A549 (cell line): ENCODE data around the gene YTHDC2. TPM values are rescaled to one million over a fixed set of nuclear protein-coding genes. Genes with fewer than 3 reads are reported as not detected.
A peak's percentile ranks its signal among the peaks of the same experiment; 100 is the strongest.

Experiments used
- ATAC-seq, 2 experiments: fragments of 200-7000 bp in 1 of 2; fragments of >200 bp in 1 of 2; cut with Nextera tagmentation in 1 of 2; cut with Tn5 transposase in 1 of 2; 3 replicates each; pipeline versions ENCODE4 v1.8.0 to v1.9.1; 2018 to 2020; ENCODE audit warnings: mild to moderate bottlenecking in 1 of 2, moderate library complexity in 1 of 2
- CTCF ChIA-PET: fragments of 300-600 bp; sonication (Branson Sonifier 250); formaldehyde crosslinking; extraction: SDS; loops from one replicate; lab custom pipeline; 2021; ENCODE audit warnings: antibody characterized with exemption, inconsistent platforms; lab: Yijun Ruan, JAX
- POLR2A ChIA-PET: fragments of 350-600 bp; formaldehyde crosslinking; extraction: SDS; loops from one replicate; lab custom pipeline; 2021; ENCODE audit warnings: antibody characterized with exemption, inconsistent platforms; lab: Yijun Ruan, JAX
- DNase-seq, 2 experiments: peaks; one replicate each; pipeline versions ENCODE4 v3.0.0 to v3.0.0-alpha.2; 2011 to 2016; ENCODE audit warnings: low read depth in 1 of 2, low spot score in 1 of 2
- FAIRE-seq: peaks from 2 replicates; lab custom pipeline; 2011; peaks lifted over from hg19 to GRCh38; lab: Jason Lieb, UNC
- H3K27ac ChIP-seq, 2 experiments: fragments of >200 bp; sonication (Bioruptor Twin); formaldehyde crosslinking; 3 replicates each; pipeline ENCODE4 v1.5.1; 2016 to 2017
- H3K4me1 ChIP-seq: fragments of >200 bp; sonication (Bioruptor Twin); formaldehyde crosslinking; 3 replicates; pipeline ENCODE4 v1.6.1; 2016
- H3K4me2 ChIP-seq: fragments of >200 bp; sonication (Bioruptor Twin); formaldehyde crosslinking; 3 replicates; pipeline ENCODE4 v1.6.1; 2016
- H3K4me3 ChIP-seq: fragments of >200 bp; sonication (Bioruptor Twin); formaldehyde crosslinking; 3 replicates; pipeline ENCODE4 v1.5.1; 2016
- H3K9me3 ChIP-seq: fragments of >200 bp; sonication (Bioruptor Twin); formaldehyde crosslinking; 3 replicates; pipeline ENCODE4 v1.6.1; 2016
- BHLHE40 ChIP-seq: IDR thresholded peaks from 2 replicates; pipeline ENCODE4 v1.6.1; 2012; ENCODE audit warnings: low read depth, low read length, inconsistent platforms
- CBX2 ChIP-seq: fragments of 200-600 bp; sonication (generic); IDR thresholded peaks from 2 replicates; pipeline ENCODE4 v1.6.1; 2016; ENCODE audit warnings: low read depth, mild to moderate bottlenecking, borderline replicate concordance
- CBX8 ChIP-seq: fragments of 200-600 bp; sonication (generic); IDR thresholded peaks from 2 replicates; pipeline ENCODE4 v1.6.1; 2016
- CHD2 ChIP-seq: fragments of 150-350 bp; IDR thresholded peaks from 2 replicates; pipeline ENCODE4 v1.6.1; 2014; ENCODE audit warnings: low read length; ENCODE audit not compliant: partially characterized antibody
- CHD4 ChIP-seq: fragments of 200-600 bp; sonication (generic); IDR thresholded peaks from 2 replicates; pipeline ENCODE4 v1.6.1; 2016; ENCODE audit warnings: antibody characterized with exemption, mild to moderate bottlenecking, borderline replicate concordance
- ESRRA ChIP-seq: fragments of 150-350 bp; IDR thresholded peaks from 2 replicates; pipeline ENCODE4 v1.6.1; 2014; ENCODE audit warnings: mild to moderate bottlenecking, low read length, borderline replicate concordance
- HEYL ChIP-seq: fragments of 250-450 bp; sonication (Bioruptor Pico); IDR thresholded peaks from 2 replicates; pipeline ENCODE4 v1.8.0; 2021; ENCODE audit warnings: mild to moderate bottlenecking, moderate library complexity
- JUNB ChIP-seq: fragments of >200 bp; sonication (Bioruptor Twin); formaldehyde crosslinking; IDR thresholded peaks from 2 replicates; pipeline ENCODE4 v1.6.1; 2016
- MAFK ChIP-seq: fragments of 450-650 bp; IDR thresholded peaks from 2 replicates; pipeline ENCODE4 v1.6.1; 2014; ENCODE audit not compliant: partially characterized antibody
- NR3C1 ChIP-seq: fragments of >200 bp; sonication (Bioruptor Twin); formaldehyde crosslinking; IDR thresholded peaks from 3 replicates; pipeline ENCODE4 v1.6.1; 2017
- POLR2A ChIP-seq: IDR thresholded peaks from 2 replicates; pipeline ENCODE4 v1.6.1; 2012; ENCODE audit warnings: mild to moderate bottlenecking, low read length
- RAD21 ChIP-seq, 2 experiments: fragments of >200 bp in 1 of 2; sonication (Bioruptor Twin) in 1 of 2; formaldehyde crosslinking in 1 of 2; IDR thresholded peaks in 1 of 2; conservative IDR thresholded peaks in 1 of 2; 2 replicates in 1 of 2; 3 replicates in 1 of 2; pipeline ENCODE4 v1.6.1; 2012 to 2018; ENCODE audit warnings: inconsistent platforms in 1 of 2
- RARB ChIP-seq: fragments of 250-450 bp; sonication (Bioruptor Pico); IDR thresholded peaks from 2 replicates; pipeline ENCODE4 v1.8.0; 2021; ENCODE audit warnings: mild to moderate bottlenecking, moderate library complexity
- RCOR1 ChIP-seq: fragments of 150-350 bp; IDR thresholded peaks from 2 replicates; pipeline ENCODE4 v1.6.1; 2014; ENCODE audit warnings: antibody characterized with exemption, low read length, low read depth
- RFX5 ChIP-seq: fragments of 450-650 bp; IDR thresholded peaks from 2 replicates; pipeline ENCODE4 v1.7.1; 2014; ENCODE audit warnings: antibody characterized with exemption, mild to moderate bottlenecking, moderate library complexity
- RNF2 ChIP-seq: fragments of 200-600 bp; sonication (generic); IDR thresholded peaks from 2 replicates; pipeline ENCODE4 v1.6.1; 2016; ENCODE audit warnings: low read depth, mild to moderate bottlenecking, antibody characterized with exemption, moderate library complexity, borderline replicate concordance
- SMC3 ChIP-seq: fragments of >200 bp; sonication (Bioruptor Twin); formaldehyde crosslinking; IDR thresholded peaks from 3 replicates; pipeline ENCODE4 v1.6.1; 2018; ENCODE audit warnings: inconsistent platforms
- SREBF2 ChIP-seq: fragments of 450-650 bp; IDR thresholded peaks from 2 replicates; pipeline ENCODE4 v1.6.1; 2014; ENCODE audit warnings: mild to moderate bottlenecking, moderate library complexity
- ZC3H11A ChIP-seq: fragments of 450-650 bp; IDR thresholded peaks from 2 replicates; pipeline ENCODE4 v1.6.1; 2014; ENCODE audit warnings: antibody characterized with exemption, mild to moderate bottlenecking
- ZNF302 ChIP-seq: fragments of 250-450 bp; sonication (Bioruptor Pico); IDR thresholded peaks from 2 replicates; pipeline ENCODE4 v1.9.0; 2021; ENCODE audit warnings: inconsistent platforms, mild to moderate bottlenecking, moderate library complexity
- WGBS: methylation state at CpG from one replicate; pipeline ENCODE4 v1.1.6; 2017; ENCODE audit errors: missing lambda C conversion rate; 5-methylcytosine and 5-hydroxymethylcytosine counted together
- polyA plus RNA-seq, 4 experiments: library from polyadenylated mRNA; depleted of rRNA in 3 of 4; stranded (reverse); fragments of >200 nt; fragmentation: RNase III in 1 of 4; extraction: RNeasy Plus Mini Kit Qiagen cat#74134 plus additional on column Dnase treatment in 1 of 4; gene quantifications; 2 replicates in 3 of 4; 3 replicates in 1 of 4; pipeline ENCODE4 v1.2.3, GENCODE V29; 2011 to 2017
- TF ChIP-seq, protein P1 (sequence below): IDR thresholded peaks from 2 replicates; pipeline ENCODE4 v1.6.1; 2012; ENCODE audit warnings: low read depth, borderline replicate concordance
- TF ChIP-seq, protein P2 (sequence below): fragments of 450-650 bp; IDR thresholded peaks from 2 replicates; pipeline ENCODE4 v1.6.1; 2014; ENCODE audit warnings: antibody characterized with exemption
- TF ChIP-seq, protein P3 (sequence below): fragments of 150-350 bp; IDR thresholded peaks from 2 replicates; pipeline ENCODE4 v1.6.1; 2014; ENCODE audit warnings: low read depth, mild to moderate bottlenecking, low read length
- TF ChIP-seq, protein P4 (sequence below): fragments of >200 bp; sonication (Bioruptor Twin); formaldehyde crosslinking; IDR thresholded peaks from 3 replicates; pipeline ENCODE4 v1.5.1; 2016
- TF ChIP-seq, protein P5 (sequence below): fragments of 250-450 bp; sonication (Bioruptor Pico); IDR thresholded peaks from 2 replicates; pipeline ENCODE4 v1.5.0; 2021; ENCODE audit warnings: mild to moderate bottlenecking, moderate library complexity, borderline replicate concordance

Gene YTHDC2
- polyA plus RNA-seq, 2 of the 4 experiments (the other 2 are of a cell fraction): 16.4 to 19.0 TPM

DNA sequence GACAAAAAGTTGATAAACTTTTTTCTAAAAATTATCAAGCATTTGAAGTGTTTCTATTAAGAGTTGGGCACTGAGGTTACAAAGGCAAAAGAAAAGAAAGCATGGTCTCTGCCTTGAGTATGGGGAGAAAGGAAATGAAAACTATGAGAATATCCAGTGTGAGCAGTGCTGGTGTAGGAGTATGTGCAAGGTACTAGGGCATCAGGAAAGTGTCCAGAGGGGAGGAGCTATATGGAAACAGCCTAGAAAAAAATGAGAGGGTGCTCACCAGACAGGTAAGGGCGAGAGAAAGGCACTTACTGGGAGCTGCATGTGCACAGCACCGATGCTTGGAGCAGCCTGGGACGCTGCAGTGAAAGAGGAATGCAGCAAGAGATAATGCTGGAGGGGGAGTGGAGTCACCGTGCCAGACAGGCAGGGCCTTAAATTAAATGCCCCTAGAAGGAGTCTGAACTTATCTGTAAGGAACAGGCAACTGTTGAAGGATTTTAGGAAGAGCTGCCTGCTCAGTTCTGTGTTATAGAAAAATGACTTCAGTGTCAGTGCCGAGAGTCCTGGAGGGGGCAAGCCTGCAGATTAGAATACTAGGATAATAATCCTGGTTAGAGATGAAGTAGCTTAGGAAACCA is 39.3 kb upstream of the YTHDC2 start:
- Histone ChIP-seq H3K27ac (no peak overlapping the region), H3K4me1 (no peaks in the 10 kb centered on the region), H3K4me2 (no peak overlapping the region), H3K9me3 (no peaks in the 10 kb centered on the region), H3K4me3 (no peak overlapping the region)
- ATAC-seq (peak in 1 of 2 experiments; percentile 36; a peak in 2 of 6 replicates), FAIRE-seq (no peak), DNase-seq (no peak)
- WGBS: 13% methylated on average over 5 of the region's 5 CpGs
- ChIA-PET POLR2A (no interaction called here), CTCF (interaction anchor here (0.8 to 1.0 kb wide), 2 partner anchors 10 to 13 kb away, joined by 3 read pairs; no protein-coding TSS in a partner anchor)
- TF ChIP-seq NR3C1 (no peak), CHD4 (no peak), SREBF2 (no peak), CBX2 (no peak), RFX5 (no peak), HEYL (no peak), MAFK (no peak)
- TF ChIP-seq, protein P1, sequence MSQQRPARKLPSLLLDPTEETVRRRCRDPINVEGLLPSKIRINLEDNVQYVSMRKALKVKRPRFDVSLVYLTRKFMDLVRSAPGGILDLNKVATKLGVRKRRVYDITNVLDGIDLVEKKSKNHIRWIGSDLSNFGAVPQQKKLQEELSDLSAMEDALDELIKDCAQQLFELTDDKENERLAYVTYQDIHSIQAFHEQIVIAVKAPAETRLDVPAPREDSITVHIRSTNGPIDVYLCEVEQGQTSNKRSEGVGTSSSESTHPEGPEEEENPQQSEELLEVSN: no peak

DNA sequence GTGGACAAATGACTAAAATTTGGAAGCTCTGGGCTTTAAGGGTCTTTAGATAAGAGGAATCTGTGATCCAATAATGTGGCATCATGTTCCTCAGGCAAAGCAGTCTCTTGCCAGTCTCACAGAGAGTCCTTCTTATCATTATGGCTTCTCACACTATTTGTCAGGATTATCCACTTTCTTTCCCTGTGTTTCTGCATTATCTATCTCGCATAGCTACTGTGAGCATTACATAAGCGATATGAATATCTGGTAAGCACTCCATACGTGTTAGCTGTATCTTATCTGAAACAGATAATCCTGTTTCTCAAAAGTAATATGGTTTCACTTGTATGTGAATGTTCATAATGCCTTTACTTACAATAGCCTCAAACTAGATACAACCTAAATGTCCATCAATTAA is 34.8 kb upstream of the YTHDC2 start:
- peak; percentile 83 for FAIRE-seq
- CTCF ChIA-PET: interaction anchor here (0.6 kb wide), 1 partner anchor 573 kb away, joined by 3 read pairs; no protein-coding TSS in a partner anchor
- Histone ChIP-seq H3K4me3 (no peak overlapping the region), H3K9me3 (no peaks in the 10 kb centered on the region), H3K27ac (no peak overlapping the region), H3K4me2 (no peak overlapping the region)
- POLR2A ChIA-PET: no interaction called here
- 48% methylated on average over 3 of the region's 3 CpGs for WGBS
- no peak for ATAC-seq
- TF ChIP-seq, protein P2, sequence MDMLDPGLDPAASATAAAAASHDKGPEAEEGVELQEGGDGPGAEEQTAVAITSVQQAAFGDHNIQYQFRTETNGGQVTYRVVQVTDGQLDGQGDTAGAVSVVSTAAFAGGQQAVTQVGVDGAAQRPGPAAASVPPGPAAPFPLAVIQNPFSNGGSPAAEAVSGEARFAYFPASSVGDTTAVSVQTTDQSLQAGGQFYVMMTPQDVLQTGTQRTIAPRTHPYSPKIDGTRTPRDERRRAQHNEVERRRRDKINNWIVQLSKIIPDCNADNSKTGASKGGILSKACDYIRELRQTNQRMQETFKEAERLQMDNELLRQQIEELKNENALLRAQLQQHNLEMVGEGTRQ: no peak
- TF ChIP-seq CHD4 (no peak), RCOR1 (no peak), JUNB (no peak), RFX5 (no peak), POLR2A (no peak), ESRRA (no peak), RARB (CRISPR knock-in tag) (no peak)
- TF ChIP-seq, protein P3, sequence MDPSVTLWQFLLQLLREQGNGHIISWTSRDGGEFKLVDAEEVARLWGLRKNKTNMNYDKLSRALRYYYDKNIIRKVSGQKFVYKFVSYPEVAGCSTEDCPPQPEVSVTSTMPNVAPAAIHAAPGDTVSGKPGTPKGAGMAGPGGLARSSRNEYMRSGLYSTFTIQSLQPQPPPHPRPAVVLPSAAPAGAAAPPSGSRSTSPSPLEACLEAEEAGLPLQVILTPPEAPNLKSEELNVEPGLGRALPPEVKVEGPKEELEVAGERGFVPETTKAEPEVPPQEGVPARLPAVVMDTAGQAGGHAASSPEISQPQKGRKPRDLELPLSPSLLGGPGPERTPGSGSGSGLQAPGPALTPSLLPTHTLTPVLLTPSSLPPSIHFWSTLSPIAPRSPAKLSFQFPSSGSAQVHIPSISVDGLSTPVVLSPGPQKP: no peak
- TF ChIP-seq, all 56 proteins: peak for 0
- DNase-seq: no peak
- H3K4me1 ChIP-seq: no peaks in the 10 kb centered on the region

DNA sequence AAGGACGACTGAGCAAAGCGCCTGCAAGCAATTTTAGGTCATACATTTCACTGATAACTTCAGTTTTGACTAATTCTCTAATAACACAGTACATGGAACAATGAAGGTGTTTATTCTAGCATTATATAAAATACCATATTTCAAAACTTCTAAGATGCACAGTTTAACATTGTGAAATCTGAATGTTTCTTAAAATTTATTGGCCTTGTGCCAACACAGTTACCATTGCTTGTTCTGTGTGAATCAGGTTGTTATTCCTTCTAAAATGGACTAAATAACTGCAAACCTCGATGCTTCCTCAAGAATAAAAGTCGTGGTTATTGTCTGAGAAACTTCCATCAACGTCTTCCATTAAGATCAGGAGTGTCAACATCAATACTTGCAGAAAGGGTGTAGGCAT is 33.3 kb upstream of the YTHDC2 start:
- Histone ChIP-seq H3K4me2 (no peak overlapping the region), H3K27ac (no peak overlapping the region), H3K4me1 (no peaks in the 10 kb centered on the region), H3K9me3 (no peaks in the 10 kb centered on the region), H3K4me3 (no peak overlapping the region)
- FAIRE-seq (no peak), DNase-seq (no peak), ATAC-seq (no peak)
- ChIA-PET POLR2A (no interaction called here), CTCF (no interaction called here)
- WGBS: 14% methylated on average over 5 of the region's 5 CpGs
- TF ChIP-seq, protein P4, sequence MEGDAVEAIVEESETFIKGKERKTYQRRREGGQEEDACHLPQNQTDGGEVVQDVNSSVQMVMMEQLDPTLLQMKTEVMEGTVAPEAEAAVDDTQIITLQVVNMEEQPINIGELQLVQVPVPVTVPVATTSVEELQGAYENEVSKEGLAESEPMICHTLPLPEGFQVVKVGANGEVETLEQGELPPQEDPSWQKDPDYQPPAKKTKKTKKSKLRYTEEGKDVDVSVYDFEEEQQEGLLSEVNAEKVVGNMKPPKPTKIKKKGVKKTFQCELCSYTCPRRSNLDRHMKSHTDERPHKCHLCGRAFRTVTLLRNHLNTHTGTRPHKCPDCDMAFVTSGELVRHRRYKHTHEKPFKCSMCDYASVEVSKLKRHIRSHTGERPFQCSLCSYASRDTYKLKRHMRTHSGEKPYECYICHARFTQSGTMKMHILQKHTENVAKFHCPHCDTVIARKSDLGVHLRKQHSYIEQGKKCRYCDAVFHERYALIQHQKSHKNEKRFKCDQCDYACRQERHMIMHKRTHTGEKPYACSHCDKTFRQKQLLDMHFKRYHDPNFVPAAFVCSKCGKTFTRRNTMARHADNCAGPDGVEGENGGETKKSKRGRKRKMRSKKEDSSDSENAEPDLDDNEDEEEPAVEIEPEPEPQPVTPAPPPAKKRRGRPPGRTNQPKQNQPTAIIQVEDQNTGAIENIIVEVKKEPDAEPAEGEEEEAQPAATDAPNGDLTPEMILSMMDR: no peak
- TF ChIP-seq CHD2 (no peak), BHLHE40 (no peak), SMC3 (no peak), ZNF302 (no peak), MAFK (no peak), ZC3H11A (no peak), RNF2 (no peak), CBX8 (no peak), HEYL (no peak), RAD21 (conservative IDR thresholded peaks at IDR 0.05 in 1 of 2, IDR thresholded peaks at IDR 0.05 in 1 of 2) (no peak)
- TF ChIP-seq, protein P5, sequence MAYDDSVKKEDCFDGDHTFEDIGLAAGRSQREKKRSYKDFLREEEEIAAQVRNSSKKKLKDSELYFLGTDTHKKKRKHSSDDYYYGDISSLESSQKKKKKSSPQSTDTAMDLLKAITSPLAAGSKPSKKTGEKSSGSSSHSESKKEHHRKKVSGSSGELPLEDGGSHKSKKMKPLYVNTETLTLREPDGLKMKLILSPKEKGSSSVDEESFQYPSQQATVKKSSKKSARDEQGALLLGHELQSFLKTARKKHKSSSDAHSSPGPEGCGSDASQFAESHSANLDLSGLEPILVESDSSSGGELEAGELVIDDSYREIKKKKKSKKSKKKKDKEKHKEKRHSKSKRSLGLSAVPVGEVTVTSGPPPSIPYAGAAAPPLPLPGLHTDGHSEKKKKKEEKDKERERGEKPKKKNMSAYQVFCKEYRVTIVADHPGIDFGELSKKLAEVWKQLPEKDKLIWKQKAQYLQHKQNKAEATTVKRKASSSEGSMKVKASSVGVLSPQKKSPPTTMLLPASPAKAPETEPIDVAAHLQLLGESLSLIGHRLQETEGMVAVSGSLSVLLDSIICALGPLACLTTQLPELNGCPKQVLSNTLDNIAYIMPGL (CRISPR knock-in tag): no peak
- TF ChIP-seq, protein P2: no peak
